GM21723 (cell line): ENCODE data around the gene LANCL2.

ENCODE experiments used
- ATAC-seq: cut with Tn5 transposase; IDR thresholded peaks from one replicate; pipeline ENCODE4 v1.9.1; 2021; ENCODE audit warnings: mild to moderate bottlenecking, moderate library complexity; ENCODE audit not compliant: unreplicated experiment

LANCL2 gene

DNA sequence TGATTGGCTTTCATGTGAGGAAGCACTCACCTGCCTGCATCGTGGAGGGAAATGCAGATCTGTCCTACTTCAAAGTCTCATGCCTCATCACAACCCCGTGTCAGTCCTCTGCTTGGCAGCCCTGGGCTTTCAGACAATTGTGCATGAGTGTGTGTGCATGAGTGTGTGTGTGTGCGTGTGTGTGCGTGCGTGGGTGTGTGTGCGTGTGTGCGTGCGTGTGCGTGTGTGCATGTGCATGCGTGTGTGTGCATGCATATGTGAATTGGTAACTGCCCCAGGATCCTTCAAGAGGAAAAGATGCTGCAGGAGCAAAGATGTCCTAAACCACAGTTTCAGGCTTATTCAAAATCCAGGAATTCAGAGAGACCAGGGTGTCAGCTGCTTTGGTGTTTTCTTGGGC, 71.3 kb downstream of the LANCL2 start:
- no peak for ATAC-seq

DNA sequence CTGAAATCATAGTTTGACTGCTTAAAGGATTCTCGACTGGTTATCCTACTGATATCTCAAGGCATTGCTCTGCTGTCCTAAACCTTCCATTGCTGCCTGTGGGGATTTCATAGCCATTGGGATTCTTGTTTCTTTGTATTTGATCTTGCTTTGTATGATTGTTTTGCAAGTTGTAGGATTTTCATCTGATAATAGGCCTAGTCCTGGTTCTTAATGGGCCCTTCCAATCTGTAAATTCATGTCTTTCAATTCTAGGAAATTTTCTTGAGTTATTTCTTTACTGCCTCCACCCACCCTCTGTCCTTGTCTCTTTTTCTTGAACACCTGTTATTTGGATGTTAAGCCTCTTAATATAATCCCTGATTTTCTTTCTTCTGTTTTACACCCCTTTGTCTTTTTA, 72.2 kb downstream of the LANCL2 start:
- ATAC-seq = no peak

DNA sequence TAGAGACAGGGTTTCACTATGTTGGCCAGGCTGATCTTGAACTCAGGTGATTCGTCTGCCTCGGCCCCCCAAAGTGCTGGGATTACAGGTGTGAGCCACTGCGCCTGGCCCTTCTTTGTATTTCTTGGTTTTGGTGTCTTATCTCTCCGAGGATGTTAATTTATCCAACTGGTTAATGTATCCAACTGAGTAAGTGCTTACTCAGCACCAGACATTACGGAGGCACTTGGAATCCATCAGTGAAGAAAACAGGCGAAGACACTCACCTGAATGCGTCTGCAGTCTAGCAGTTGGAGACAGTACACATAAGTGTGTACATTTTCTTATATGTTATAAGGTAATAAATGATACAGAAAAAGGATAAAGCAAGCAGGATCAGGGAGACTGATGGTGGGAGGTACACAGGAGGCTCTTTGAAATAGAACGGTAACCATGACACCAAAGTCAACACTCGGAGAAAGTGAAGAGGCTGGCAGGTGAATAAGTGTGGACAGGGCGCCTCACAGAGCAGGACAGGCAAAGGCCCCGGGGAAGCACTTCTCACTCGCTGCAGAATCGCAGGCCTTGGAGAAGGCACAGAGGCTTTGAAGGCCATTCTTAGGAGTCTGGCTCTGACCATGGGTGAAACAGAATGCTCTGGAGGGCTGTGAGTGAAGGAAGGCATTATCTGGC, 73.1 kb downstream of the LANCL2 start:
- ATAC-seq = no peak

DNA sequence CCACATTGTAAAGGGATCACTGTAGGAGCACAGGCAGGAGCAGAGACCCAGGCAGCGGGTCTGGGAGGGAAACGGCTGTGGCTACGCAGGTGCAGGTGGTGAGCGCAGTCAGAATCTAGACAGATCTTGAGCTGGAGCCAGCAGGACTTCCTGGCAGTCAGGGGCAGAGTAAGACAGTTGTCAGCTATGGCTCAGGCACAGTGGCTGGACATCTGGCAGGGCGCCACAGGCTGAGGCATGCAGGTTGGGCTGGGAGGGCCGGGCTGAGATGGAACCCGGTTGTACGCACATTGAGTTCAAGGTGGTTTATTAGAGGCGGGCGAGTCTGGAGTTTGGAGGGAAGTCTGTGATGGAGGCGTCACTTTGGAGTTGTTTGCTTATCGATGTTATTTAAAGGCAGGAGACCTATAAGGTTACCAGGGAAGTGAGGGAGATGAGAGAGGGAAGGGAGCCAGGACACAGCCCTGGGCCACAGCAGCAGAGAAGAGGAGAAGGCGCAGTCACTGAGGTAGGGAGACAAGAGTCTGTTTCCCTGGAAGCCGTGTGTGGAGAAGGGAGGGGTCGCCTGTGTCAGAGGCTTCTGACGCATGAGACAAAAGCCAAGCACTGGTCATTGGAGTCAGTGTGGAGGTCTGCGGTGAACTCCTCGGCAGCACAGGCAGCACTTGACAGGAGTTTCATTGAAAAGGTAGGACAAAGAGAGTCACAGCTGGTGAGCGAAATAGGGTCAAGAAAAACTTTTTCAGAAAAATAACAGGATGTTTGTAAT, 73.8 kb downstream of the LANCL2 start:
- no peak for ATAC-seq

DNA sequence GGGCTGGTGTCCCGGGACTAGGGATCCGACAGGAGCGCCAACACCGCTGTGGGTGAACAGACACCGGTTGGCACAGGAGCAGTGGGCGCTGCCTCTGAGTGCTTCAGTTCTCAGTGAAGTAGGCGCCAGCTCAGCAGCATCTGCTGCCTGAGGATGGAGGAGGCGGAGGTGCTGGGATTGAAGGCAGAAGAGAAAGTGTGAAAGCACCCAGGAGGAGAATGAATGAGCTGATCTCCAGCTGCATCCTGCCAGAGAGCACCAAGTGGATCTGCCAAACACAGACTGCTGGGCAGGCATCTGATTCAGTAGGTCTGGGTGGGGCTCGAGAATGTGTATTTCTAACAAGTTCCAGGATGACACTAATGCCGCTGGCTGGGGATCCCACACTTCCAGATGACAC, 74.5 kb downstream of the LANCL2 start:
- ATAC-seq = no peak

- ATAC-seq = no peak
Measured at GRCh38 chr7:55440040-55440690, 75.0 kb downstream of the LANCL2 start.

DNA sequence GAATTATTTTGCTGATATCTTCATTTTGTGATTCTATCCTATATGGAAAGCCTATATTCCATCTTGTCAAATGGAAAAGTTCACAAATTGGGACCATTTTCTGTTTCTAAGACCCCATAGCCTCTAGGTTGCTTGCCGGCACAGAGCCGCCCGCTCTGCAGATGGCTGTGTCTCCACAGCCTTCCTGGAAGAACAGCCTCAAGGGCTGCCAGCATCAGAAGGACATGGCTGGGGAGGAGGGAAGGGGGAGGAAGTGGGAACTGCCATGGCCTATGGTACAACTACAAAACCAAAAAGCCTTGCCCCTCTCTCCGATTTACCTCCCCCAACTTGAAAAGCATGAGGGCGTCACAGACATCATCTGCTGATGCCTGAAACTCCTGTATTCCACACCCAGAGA, 75.9 kb downstream of the LANCL2 start:
- ATAC-seq = no peak

DNA sequence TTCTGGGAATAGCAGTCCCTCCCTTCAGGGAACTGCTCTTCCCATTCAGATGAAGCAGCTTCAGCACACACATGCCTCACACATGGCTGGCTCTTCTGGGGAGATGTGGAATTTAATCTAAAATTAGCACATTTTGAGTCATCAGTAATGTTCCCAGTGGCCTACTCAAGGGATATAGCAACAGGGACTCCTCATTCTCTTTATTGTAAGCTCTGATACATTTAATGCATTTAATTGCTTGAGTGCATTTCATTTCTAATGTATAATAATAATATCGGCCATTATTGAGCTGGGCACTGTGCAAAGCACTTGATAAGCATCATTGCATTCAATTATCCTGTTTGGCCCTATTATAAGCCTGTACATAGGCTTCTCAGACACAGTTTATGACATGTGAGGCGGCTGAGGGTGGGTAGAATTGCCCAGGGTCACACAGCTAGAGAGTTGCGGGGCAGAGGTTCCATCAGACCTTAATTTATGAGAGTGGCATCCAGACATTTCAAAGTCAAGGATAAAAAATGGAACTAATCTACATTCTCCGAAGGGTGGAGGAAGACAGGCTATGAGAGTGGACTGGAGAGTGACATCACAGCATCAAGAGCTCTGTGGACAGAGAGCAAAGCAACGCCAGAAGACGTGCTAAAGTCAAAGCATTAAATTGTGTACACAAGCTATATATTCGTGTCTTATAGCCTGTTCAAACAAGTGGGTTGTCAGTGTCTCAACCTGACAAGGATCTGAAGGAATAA, 76.8 kb downstream of the LANCL2 start:
- ATAC-seq = no peak

- ATAC-seq = no peak
Measured at GRCh38 chr7:55444786-55445185, 79.6 kb downstream of the LANCL2 start.

GRCh38 chr7:55448526-55448925, 83.4 kb downstream of the LANCL2 start:
- no peak for ATAC-seq

- no peak for ATAC-seq
Measured at GRCh38 chr7:55449205-55449991, 84.3 kb downstream of the LANCL2 start.

DNA sequence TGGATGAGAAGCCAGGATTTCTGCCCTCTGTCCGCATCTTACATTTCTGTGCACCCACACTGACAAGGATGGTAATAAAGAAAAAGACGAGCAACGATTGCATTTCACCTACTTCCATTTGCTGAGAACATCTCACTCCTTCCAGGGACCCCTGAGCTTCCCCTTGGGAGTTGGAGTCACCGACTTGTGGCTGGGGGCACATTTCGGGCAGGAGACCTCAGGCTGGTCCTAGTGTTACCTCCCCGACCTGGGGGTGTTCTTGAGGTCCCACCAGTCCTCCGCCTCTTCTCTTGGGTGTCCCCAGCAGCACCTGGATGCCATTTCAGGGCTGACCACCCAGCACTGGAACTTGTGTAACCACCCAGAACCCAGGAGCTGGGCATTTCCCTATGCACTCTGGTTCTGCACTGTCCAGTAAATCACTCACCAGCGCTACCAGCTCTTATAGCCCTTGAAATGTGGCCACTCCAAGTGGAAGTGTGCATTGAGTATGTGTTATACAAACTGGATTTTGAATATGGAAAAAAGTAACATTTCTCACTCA, 84.9 kb downstream of the LANCL2 start:
- ATAC-seq = no peak

GRCh38 chr7:55452971-55453370, 87.8 kb downstream of the LANCL2 start:
- no peak for ATAC-seq

DNA sequence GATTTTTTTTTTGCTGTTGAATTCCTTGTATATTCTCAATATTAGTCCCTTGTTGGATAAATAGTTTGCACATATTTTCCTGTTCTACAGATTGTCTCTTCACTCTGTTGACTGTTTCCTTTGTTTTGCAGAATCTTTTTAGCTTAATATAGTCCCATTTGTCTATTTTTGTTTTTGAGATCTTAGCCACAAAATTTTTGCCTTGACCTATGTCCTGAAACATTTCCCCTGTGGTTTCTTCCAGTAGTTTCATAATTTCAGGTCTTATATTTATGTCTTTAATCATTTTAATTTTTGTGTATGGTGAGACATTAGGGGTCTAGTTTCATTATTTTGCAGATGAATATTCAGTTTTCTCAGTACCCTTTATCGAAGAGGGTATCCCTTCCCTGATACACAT, 92.7 kb downstream of the LANCL2 start:
- no peak for ATAC-seq

- ATAC-seq = no peak
Measured at GRCh38 chr7:55458351-55458750, 93.2 kb downstream of the LANCL2 start.

- ATAC-seq = no peak
Measured at GRCh38 chr7:55463686-55464262, 98.6 kb downstream of the LANCL2 start.

DNA sequence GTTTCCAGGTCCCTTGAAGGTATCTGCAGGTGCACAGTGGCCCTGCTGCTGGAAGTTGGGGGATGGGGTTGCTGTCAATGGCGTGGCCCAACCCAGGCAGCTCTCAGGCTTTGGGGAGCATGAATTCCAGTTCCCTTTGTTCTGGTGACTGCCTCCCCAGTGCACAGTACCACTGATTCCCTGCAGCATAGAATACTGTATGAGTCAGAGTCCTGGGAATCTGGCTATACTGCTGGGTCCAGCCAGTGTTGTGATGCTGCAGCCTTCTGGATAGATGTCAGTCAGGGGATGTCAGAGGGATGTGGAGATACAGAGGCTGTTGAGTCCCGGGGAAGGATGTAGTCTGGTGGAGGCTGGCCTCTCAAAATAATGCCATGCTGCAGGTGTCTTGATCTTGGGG, 99.3 kb downstream of the LANCL2 start:
- ATAC-seq = no peak

DNA sequence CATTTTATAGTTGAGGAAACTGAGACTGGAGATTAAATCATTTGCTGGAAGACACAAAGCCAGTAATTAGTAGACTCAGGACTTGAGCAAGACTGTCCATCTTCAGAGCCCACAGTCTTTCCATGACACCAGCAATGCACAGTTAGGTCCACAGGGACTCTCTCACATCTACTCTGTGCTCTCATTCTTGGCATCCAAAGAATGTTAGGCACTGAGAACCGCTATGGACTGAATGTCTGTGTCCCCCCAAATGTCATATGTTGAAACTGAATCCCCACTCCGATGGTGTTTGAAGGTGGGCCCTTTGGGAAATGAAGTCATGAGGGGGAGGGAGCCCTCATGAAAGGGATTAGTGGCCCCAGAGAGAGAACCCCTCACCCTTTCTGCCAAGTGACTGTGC, 100.6 kb downstream of the LANCL2 start:
- no peak for ATAC-seq

DNA sequence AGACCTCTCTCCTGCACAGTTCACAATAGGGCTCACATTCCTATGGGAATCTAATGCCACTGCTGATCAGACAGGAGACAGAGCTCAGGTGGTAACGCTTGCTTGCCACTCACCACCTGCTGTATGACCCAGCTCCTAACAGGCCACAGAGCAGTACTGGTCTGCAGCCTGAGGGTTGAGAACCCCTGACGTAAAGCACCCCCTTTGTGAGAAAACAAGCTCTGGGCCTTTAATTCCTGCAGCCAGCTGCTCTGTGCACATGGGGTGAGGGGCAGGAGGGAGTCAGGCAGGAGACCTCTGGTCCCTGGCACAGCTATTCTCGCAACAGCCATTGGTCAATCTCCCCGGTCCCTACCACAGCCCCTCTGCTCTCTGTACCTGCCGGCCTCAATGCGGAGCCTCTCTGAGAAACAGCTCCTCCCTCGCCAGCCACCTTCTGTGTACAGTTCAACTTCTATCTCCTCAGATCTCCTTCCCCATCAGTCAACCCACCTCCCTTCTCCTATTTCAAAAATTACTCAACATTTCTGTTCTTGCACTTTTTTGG, 102.0 kb downstream of the LANCL2 start:
- no peak for ATAC-seq

GRCh38 chr7:55468495-55468894, 103.4 kb downstream of the LANCL2 start:
- no peak for ATAC-seq
